HG03520 (cell line): ENCODE measurements around the gene CDH26.

Experiments
- ATAC-seq: cut with Tn5 transposase; IDR thresholded peaks from one replicate; pipeline ENCODE4 v1.9.1; 2021; ENCODE audit warnings: mild to moderate bottlenecking, moderate library complexity; ENCODE audit not compliant: unreplicated experiment

CDH26 gene

GRCh38 chr20:60057866-60058807 is 99.9 kb downstream of the CDH26 start:
- ATAC-seq, result no peak

- no peak for ATAC-seq
Measured at GRCh38 chr20:60058879-60059278, 100.7 kb downstream of the CDH26 start.

GRCh38 chr20:60060006-60060557 is 101.9 kb downstream of the CDH26 start:
- ATAC-seq, result no peak

GRCh38 chr20:60060593-60060992 is 102.4 kb downstream of the CDH26 start:
- no peak for ATAC-seq

GRCh38 chr20:60062431-60063047 is 104.3 kb downstream of the CDH26 start:
- no peak for ATAC-seq

GRCh38 chr20:60063048-60063451 is 104.8 kb downstream of the CDH26 start:
- no peak for ATAC-seq

GRCh38 chr20:60063739-60064380 is 105.6 kb downstream of the CDH26 start:
- no peak for ATAC-seq
